Activated CD4-positive, CD25-positive, alpha-beta regulatory T cell treated with anti-CD3 and anti-CD28 coated beads, Interleukin-2, amount 50 U/mL, for 16 hours (primary cell): ENCODE measurements around the gene PURA.
A peak's percentile ranks its signal among the peaks of the same experiment; 100 is the strongest.

Experiments used
- DNase-seq: peaks from one replicate; pipeline ENCODE4 v3.0.0-alpha.2; 2020; ENCODE audit warnings: low read depth, low spot score

Gene PURA

DNA sequence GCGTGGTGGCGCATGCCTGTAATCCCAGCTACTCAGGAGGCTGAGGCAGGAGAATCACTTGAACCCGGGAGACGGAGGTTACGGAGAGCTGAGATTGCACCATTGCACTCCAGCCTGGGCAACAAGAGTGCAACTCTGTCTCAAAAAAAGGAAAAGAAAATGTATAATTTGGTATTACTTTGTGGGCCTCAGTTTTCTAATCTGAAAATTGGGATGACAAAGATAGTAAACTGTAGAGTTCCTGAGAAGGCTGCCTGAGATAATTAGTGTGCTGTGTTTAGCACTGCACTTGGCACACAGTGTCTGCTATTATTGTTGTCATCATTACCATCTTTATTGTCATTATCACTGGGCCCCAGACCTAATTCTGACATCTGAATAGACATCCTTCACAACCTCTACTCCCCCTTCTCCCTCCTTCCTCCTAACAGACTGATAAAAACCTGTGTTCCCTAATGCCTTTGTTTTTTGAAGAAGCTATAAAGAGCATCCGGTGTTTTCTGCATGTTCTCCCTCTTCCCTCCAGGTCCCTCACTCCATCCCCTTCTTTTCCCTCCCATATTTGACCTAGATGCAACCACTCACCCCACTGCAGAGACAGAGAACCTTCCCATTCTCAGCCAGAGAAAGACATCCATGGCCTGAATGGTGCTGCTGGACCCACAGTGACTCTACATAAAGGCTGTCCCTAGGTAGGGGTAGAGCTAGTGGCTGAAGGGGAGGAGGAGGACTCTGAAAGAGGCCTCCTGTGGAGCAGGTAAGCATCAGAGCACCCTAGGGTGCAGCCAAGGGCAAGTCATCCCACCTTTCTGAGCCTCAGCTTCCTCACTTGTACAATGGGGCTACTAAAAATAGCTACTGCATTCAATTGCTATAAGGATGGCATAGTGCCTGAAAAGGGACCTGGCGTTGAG lies 45.4 kb downstream of the PURA start:
- DNase-seq = no peak

DNA sequence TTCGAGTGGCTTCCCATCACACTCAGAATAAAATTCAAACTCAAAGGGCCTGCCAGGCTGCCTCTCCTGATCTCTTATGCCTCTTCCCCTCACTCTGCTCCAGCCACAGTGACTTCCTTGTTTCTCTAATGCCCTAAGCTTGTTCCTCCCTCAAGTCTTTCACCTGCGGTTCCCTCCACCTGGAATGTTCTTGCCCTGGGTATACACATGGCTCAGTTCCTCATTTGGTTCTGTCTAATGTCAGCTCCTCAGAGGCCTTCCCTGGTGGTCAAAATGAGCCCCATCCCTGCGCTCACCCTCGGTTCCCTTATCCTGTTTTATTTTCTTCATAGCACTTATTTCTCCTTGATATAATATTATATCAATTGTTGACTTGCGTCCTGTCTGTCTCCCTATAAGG lies 48.4 kb downstream of the PURA start:
- DNase-seq = no peak

DNA sequence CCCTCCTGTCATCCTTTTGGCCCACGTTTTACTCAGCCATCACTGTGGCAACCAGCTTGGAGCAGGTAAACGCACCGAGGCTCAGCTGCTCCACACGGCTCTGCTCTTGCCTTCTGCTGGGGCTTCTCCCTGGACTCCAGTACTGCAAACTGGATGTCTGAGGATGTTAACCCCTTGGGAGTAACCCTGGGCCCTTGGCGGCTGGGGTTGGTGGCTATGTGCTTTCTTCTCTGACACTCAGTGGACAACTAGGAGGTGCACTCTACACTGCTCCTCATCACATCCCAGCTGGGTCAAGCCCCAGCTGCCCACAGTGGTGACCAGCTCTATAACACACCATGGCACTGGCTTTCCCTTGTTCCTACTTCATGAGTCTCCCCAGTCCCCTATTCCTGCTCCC lies 48.9 kb downstream of the PURA start:
- no peak for DNase-seq

DNA sequence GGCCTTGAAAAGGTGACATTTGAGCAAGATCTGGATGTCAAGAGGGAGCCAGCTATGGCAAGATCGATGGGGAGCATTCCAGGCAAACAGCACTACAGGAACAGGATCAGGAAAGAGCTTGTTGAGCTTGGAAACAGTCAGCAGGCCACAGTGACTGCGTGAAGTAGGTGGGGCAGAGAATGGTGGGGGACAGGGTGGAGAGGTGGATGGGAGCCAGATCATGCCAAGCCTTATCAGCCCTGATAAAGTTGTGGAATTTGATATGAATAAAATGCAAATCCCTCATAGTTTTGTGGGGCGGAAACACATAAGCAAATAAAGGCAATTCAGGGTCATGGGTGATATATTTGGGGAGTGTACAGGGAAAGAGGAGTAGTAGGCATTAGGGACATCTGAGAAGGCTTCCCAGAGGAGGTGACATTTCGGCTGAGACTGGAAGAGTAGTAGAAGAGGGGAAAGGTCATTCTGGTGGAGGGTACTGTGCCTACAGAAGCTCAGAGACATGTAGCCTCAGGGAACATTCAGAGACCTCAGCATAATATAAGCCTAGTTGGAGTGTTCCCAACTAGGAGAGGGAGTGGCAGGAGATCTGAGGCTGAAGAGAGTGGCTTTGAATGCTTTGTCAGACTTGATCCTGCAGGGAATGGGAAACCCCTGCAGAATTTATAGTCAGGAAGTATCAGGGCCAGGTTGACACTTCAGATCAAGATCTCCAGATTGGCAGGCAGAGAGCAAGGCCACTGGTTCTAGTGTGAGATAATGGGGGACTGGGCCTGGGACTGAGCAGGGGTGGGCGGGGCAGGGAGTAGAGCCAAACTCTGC lies 51.4 kb downstream of the PURA start:
- DNase-seq = no peak

DNA sequence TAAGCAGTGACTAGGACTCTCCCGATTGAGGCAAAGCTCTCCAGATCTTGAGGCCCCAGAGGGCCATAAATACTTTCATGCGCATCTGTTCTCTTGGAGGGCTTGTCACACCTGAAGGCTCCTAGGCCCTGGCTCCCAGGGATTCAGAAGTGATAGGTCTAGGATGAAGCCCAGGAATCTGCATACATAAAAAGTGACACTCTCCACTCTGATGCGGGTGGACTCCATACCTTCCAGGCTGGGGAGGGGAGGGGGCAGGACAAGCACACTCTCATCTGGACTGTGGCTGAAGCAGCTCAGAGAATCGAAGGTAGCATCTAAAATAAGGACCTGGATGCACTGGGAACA lies 52.0 kb downstream of the PURA start:
- no peak for DNase-seq

DNA sequence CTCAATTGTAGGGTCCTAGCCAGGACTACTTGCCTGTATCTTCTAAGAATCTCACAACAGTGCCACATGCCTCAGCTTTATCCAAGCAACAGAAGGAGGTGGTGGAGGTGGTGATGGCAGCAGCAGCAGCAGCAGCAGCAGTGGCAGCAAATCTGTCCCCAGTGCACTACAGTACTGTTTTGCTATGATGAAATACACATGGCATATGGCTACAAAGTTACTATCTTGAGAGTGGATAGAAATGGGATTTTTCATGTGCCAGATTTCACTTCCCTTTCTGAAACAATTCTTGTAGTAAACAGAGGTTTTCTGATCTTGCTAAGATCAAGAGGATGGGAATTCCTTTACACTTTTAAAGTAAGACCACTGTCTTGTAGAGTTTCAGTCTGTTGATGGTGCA lies 53.0 kb downstream of the PURA start:
- no peak for DNase-seq

DNA sequence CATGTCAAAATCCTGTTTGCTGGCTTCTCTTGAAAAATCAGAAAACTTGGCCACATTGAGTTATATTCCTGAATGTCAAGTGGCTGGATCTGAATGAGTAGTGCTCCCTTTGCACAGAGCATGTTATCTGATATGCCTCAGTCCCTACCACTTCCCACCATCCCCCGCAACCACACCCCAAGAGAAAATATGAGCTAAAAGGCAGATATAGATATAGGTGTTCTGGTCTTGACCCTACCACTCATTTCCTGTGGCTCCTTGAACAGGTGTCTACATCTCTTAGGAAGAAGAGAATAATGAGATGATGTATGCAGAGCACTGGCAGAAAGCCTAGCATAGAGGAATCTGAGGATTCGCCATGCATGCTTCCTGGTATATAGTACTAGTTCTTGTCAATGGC lies 54.5 kb downstream of the PURA start:
- no peak for DNase-seq

DNA sequence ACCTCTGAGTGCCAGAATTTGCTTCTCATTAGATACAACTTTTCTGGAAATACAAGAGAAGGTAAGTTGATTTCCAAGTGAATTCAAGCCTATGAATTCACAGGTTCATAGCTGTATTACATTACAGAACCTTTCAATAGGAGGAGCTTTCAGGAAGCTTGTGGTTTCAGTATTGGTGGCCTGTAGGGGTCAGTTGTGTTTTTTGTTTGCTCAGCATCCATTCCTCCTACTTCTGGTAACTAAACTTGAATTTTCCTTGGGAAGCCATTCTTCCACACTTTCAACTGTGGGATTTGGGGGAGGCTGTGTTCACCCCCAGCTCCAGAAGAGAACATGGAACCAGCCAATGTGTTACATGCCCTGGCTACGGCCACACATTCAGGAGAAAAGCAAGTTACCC lies 55.5 kb downstream of the PURA start:
- DNase-seq = no peak

DNA sequence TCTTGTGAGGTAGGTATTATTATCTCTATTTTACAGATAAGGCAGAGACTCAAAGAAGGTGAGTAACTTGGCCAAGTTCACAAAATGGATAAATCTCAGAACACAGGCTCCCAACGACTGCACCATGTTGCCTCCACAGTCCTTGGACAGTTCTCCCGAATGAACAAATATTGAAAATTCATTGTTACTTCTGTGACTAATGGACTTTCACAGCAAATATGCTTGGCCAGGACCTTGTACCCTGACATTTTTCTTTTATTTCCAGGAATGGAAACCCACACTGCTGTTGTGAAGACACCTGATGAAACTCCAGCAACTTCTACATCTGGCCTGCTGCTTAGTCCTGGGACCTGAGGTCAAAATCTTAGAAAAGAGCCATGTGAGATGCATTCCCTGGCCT lies 58.6 kb downstream of the PURA start:
- DNase-seq = no peak

DNA sequence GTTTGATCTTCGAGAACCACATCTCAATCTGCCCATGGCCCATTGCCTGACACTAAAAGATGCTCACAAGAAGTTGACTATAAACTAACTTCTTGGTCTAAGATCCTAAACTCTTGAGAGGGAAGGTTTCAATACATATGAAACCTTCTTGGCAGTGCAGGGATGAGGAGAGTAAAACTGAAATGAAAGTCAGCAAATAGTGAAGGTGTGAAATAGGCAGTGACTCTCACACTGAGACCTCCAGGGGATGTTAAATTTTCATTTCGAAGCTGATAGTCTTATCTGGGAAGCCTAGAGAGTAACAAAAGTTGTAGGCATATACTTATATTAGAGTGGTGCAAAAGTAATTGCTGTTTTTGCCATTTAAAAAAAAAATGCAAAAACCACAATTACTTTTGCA lies 60.1 kb downstream of the PURA start:
- DNase-seq = no peak

DNA sequence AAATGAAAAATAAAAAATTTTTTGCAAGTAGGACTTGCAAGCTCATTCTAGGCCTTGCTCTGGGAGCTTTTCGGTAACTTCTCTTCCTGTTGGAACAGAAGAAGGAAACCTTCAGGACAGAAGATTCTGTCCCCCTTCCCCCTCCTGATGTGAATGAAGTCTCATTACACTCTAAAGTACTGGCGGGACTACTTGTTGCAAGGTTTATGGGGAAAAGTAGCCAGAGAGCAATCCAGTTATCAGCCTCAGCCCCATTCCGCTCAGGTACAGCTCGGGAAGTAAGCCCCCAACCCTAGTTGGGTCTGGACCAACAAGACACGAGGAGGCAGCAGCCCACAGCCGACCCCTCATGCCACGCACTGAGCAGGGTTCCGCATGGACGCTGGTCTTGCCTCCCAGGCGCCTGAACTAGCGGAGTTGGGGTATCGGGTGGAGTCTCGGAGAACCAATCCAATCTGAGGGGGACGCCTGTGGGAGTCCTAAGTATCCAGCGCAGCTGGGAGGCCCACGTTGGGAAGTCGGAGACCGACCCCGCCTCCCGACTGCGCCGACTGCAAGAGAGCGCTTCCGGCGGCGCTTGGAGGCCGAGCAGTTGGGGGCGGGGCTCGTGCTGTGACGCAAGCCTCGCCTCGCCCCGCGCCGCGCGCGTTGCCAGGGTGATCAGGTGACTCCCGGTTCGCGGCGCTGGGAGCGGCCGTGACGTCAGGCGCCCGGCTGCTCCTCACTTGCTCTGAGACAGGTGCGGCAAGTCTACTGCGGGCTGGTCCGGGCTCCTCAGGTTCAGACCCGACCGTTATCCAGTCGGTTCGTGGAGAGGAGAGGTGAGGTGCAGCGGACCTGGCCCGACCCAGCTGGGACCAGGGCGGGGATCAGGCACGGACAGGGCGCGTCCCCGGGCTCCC lies 60.8 kb downstream of the PURA start, which contains the start of gene CYSTM1:
Gene CYSTM1 (plus strand): TSS at position 724 of the 902 bp plus-strand sequence. CDS start 19,278 bp downstream, outside the sequence.
- peak; percentile 89 for DNase-seq
